SK-N-SH treated with all-trans-retinoic acid at 6 μM for 48 hours (cell line): Measurements from ENCODE around the gene CARD9.
A peak's percentile ranks its signal among the peaks of the same experiment; 100 is the strongest.
"Not testable (repeated sequence)": the region's sequence is repeated elsewhere in the genome, so short reads cannot be mapped to it uniquely, and the experiment has no call there.

Source experiments
- ATAC-seq: fragments of 200-7000 bp; cut with Tn5 transposase; 3 replicates; pipeline ENCODE4 v1.9.1; 2020; ENCODE audit warnings: mild to moderate bottlenecking, moderate library complexity
- ARNTL ChIP-seq: fragments of 450-650 bp; formaldehyde crosslinking; IDR thresholded peaks from 2 replicates; pipeline ENCODE4 v1.5.0; 2020; ENCODE audit warnings: low read depth, mild to moderate bottlenecking, moderate library complexity, borderline replicate concordance
- BACH2 ChIP-seq: fragments of 250-450 bp; sonication (Bioruptor Pico); IDR thresholded peaks from 2 replicates; pipeline ENCODE4 v1.9.0; 2021; ENCODE audit warnings: mild to moderate bottlenecking, borderline replicate concordance
- CREB5 ChIP-seq: fragments of 250-450 bp; sonication (Bioruptor Pico); IDR thresholded peaks from 2 replicates; pipeline ENCODE4 v1.5.1; 2020; ENCODE audit warnings: low read depth, mild to moderate bottlenecking, moderate library complexity
- CSDC2 ChIP-seq: fragments of 250-450 bp; sonication (Bioruptor Pico); IDR thresholded peaks from 2 replicates; pipeline ENCODE4 v1.5.0; 2020; ENCODE audit warnings: mild to moderate bottlenecking, moderate library complexity
- CSRNP3 ChIP-seq: fragments of 250-450 bp; sonication (Bioruptor Pico); IDR thresholded peaks from 2 replicates; pipeline ENCODE4 v1.5.1; 2021; ENCODE audit warnings: mild to moderate bottlenecking, moderate library complexity
- ESRRG ChIP-seq: fragments of 250-450 bp; sonication (Bioruptor Pico); IDR thresholded peaks from 2 replicates; pipeline ENCODE4 v1.6.1; 2021; ENCODE audit warnings: mild to moderate bottlenecking
- GLIS3 ChIP-seq: fragments of 250-450 bp; sonication (Bioruptor Pico); IDR thresholded peaks from 2 replicates; pipeline ENCODE4 v1.5.0; 2020; ENCODE audit warnings: mild to moderate bottlenecking, moderate library complexity
- ISL1 ChIP-seq: fragments of 250-450 bp; sonication (Bioruptor Pico); IDR thresholded peaks from 2 replicates; pipeline ENCODE4 v2.1.2; 2022; ENCODE audit warnings: mild to moderate bottlenecking, moderate library complexity
- OSR1 ChIP-seq: fragments of 250-450 bp; sonication (Bioruptor Pico); IDR thresholded peaks from 2 replicates; pipeline ENCODE4 v1.8.0; 2022; ENCODE audit warnings: moderate library complexity, mild to moderate bottlenecking, inconsistent platforms
- PATZ1 ChIP-seq: fragments of 250-450 bp; sonication (Bioruptor Pico); IDR thresholded peaks from 2 replicates; pipeline ENCODE4 v1.8.0; 2020; ENCODE audit warnings: mild to moderate bottlenecking, moderate library complexity, borderline replicate concordance
- POU6F1 ChIP-seq: fragments of 250-450 bp; sonication (Bioruptor Pico); IDR thresholded peaks from 2 replicates; pipeline ENCODE4 v1.8.0; 2021; ENCODE audit warnings: low read depth, mild to moderate bottlenecking, moderate library complexity, borderline replicate concordance
- SNAI2 ChIP-seq: fragments of 250-450 bp; sonication (Bioruptor Pico); IDR thresholded peaks from 2 replicates; pipeline ENCODE4 v1.5.0; 2020; ENCODE audit warnings: mild to moderate bottlenecking, moderate library complexity
- TCF4 ChIP-seq: fragments of 250-450 bp; sonication (Bioruptor Pico); IDR thresholded peaks from 2 replicates; pipeline ENCODE4 v1.8.0; 2021; ENCODE audit warnings: mild to moderate bottlenecking, moderate library complexity, borderline replicate concordance
- TOX ChIP-seq: fragments of 250-450 bp; sonication (Bioruptor Pico); IDR thresholded peaks from 2 replicates; pipeline ENCODE4 v1.8.0; 2021; ENCODE audit warnings: mild to moderate bottlenecking, moderate library complexity, borderline replicate concordance
- TSHZ2 ChIP-seq: fragments of 250-450 bp; sonication (Bioruptor Pico); IDR thresholded peaks from 2 replicates; pipeline ENCODE4 v1.5.0; 2020; ENCODE audit warnings: mild to moderate bottlenecking, moderate library complexity
- ZC3H10 ChIP-seq: fragments of 250-450 bp; sonication (Bioruptor Pico); IDR thresholded peaks from 2 replicates; pipeline ENCODE4 v1.5.1; 2021; ENCODE audit warnings: mild to moderate bottlenecking, moderate library complexity
- ZNF565 ChIP-seq: fragments of 450-650 bp; formaldehyde crosslinking; conservative IDR thresholded peaks from 2 replicates; pipeline ENCODE4 v1.5.0; 2020; ENCODE audit warnings: low read depth, mild to moderate bottlenecking, moderate library complexity
- ZNF70 ChIP-seq: fragments of 450-650 bp; formaldehyde crosslinking; IDR thresholded peaks from 2 replicates; pipeline ENCODE4 v1.5.0; 2020; ENCODE audit warnings: mild to moderate bottlenecking, moderate library complexity
- ZNF8 ChIP-seq: fragments of 450-650 bp; formaldehyde crosslinking; IDR thresholded peaks from 2 replicates; pipeline ENCODE4 v1.5.0; 2020; ENCODE audit warnings: mild to moderate bottlenecking, moderate library complexity

CARD9 gene

GRCh38 chr9:136319955-136320354 lies 53.5 kb downstream of the CARD9 start:
- ATAC-seq = not testable (repeated sequence)
- TF ChIP-seq ZNF8 (CRISPR knock-in tag) = peak; percentile 81

- not testable (repeated sequence) for ATAC-seq
Observed at GRCh38 chr9:136319244-136319643, 54.2 kb downstream of the CARD9 start.

- TF ChIP-seq TCF4 (CRISPR knock-in tag) (no peak), CREB5 (CRISPR knock-in tag) (no peak), ISL1 (CRISPR knock-in tag) (no peak)
- TF ChIP-seq, all 23 proteins: peak for 0
- no peak for ATAC-seq
Observed at GRCh38 chr9:136318776-136319241, 54.7 kb downstream of the CARD9 start.

GRCh38 chr9:136318111-136318775 lies 55.2 kb downstream of the CARD9 start:
- no peak for ATAC-seq
- TF ChIP-seq TCF4 (CRISPR knock-in tag) = no peak
- TF ChIP-seq CREB5 (CRISPR knock-in tag) = no peak
- TF ChIP-seq BACH2 = no peak
- no peak for TF ChIP-seq SNAI2 (CRISPR knock-in tag)
- no peak for TF ChIP-seq CSRNP3
- no peak for TF ChIP-seq ZC3H10 (CRISPR knock-in tag)
- no peak for TF ChIP-seq ARNTL (CRISPR knock-in tag)
- TF ChIP-seq TOX (CRISPR knock-in tag) = no peak
- TF ChIP-seq ESRRG (CRISPR knock-in tag) = no peak
- TF ChIP-seq ISL1 (CRISPR knock-in tag) = no peak
- TF ChIP-seq OSR1 (CRISPR knock-in tag) = no peak
- TF ChIP-seq PATZ1 (CRISPR knock-in tag) = no peak
- TF ChIP-seq CSDC2 (CRISPR knock-in tag) = no peak

GRCh38 chr9:136317695-136318094 lies 55.8 kb downstream of the CARD9 start:
- no peak; the same call in 2 of the 3 replicates for ATAC-seq
- no peak for TF ChIP-seq ZC3H10 (CRISPR knock-in tag)
- no peak for TF ChIP-seq TSHZ2 (CRISPR knock-in tag)
- TF ChIP-seq PATZ1 (CRISPR knock-in tag) = no peak
- no peak for TF ChIP-seq GLIS3 (CRISPR knock-in tag)
- TF ChIP-seq ZNF8 (CRISPR knock-in tag) = no peak
- TF ChIP-seq POU6F1 (CRISPR knock-in tag) = no peak
- TF ChIP-seq ZNF70 (CRISPR knock-in tag) = no peak
- TF ChIP-seq BACH2 = no peak
- no peak for TF ChIP-seq ISL1 (CRISPR knock-in tag)
- no peak for TF ChIP-seq ZNF565 (CRISPR knock-in tag)
- TF ChIP-seq CSDC2 (CRISPR knock-in tag) = no peak
